Aorta (tissue), 4 donors: Measurements from ENCODE around the gene RSPH3. TPM values are rescaled to one million over a fixed set of nuclear protein-coding genes. Genes with fewer than 3 reads are reported as not detected.

Experiments
- polyA plus RNA-seq, 2 donors: library from polyadenylated mRNA; stranded (reverse); fragments of 200-250 nt; gene quantifications; one replicate each; pipeline ENCODE4 v1.2.3, GENCODE V29; 2013
- total RNA-seq, 2 donors: library from RNA; stranded (reverse); fragmentation: NEBNext Ultra II Directional; extraction: Animal tissue kit (Norgen Biotek cat#: 25700); gene quantifications; one replicate each; pipeline ENCODE4 v1.2.1, GENCODE V29; 2021
- donor health status: healthy with polysubstance abuse.
- donor health status: Bipolar disorder and iron deficiency.
- donor health status: DM: no; HTN: no; CAD: no.
- donor health status: DM: yes; HTN: yes; CAD: no.

The RSPH3 gene
- total and polyA plus RNA-seq, 4 donors: 2.7 to 8.1 (median 4.7) TPM

Other genes starting within 250 kb of the RSPH3 start
- gene EZR, start 180.8 kb downstream of the RSPH3 start, total RNA-seq: 10 to 100 TPM; 44.8 to 56.2 TPM
- 100 to 1,000 TPM in 1 of 2 donors, 10 to 100 TPM in 1; 13.4 to 127 TPM for gene EZR, start 180.8 kb downstream of the RSPH3 start, polyA plus RNA-seq
- gene TAGAP, start 44.8 kb upstream of the RSPH3 start, total RNA-seq: 1 to 10 TPM; 5.1 to 5.8 TPM
- 1 to 10 TPM in 1 of 2 donors, under 1 TPM in 1; 0.23 to 2.5 TPM for gene TAGAP, start 44.8 kb upstream of the RSPH3 start, polyA plus RNA-seq
- 1 to 10 TPM; 1.4 to 2.5 TPM for gene FNDC1, start 169.2 kb upstream of the RSPH3 start, total RNA-seq
- under 1 TPM; 0.38 to 0.82 TPM for gene FNDC1, start 169.2 kb upstream of the RSPH3 start, polyA plus RNA-seq